HT-29 (cell line): ENCODE measurements around the gene GCSH. TPM values are rescaled to one million over a fixed set of nuclear protein-coding genes. Genes with fewer than 3 reads are reported as not detected.

Experiments
- DNase-seq: peaks from one replicate; pipeline ENCODE4 v3.0.0-alpha.2; 2015; ENCODE audit warnings: low spot score
- small RNA-seq: library from RNA; depleted of rRNA; stranded (forward); fragments of <200 nt; gene quantifications from one replicate; pipeline ENCODE3, GENCODE V24; 2014
- total RNA-seq: library from RNA; depleted of rRNA; stranded (reverse); fragments of >200 nt; shearing (Covaris generic); gene quantifications from 2 replicates; pipeline ENCODE4 v1.2.3, GENCODE V29; 2014; rRNA removed

The GCSH gene
- total RNA-seq, 1 experiment from 2014 or later: 30.8 TPM

DNA sequence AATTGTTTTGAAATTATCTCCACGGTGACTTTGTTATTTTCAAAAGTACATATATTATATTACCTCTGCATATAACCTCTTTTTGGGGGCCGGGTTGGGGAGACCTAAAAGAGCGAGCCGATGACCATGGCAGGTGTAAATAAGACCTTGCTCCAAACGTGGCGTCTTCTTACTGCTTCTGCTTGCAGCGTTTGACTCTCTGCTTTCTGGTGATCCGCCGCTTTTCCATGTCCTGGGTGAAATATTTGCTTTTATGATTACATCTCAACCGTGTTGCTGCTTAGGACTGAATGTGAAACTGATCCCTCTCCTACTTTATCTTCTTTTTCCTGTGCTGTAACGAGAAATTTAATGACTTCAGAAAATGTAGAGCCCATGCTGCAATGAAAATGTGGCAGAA, 42.4 kb downstream of the GCSH start:
- DNase-seq: no peak

DNA sequence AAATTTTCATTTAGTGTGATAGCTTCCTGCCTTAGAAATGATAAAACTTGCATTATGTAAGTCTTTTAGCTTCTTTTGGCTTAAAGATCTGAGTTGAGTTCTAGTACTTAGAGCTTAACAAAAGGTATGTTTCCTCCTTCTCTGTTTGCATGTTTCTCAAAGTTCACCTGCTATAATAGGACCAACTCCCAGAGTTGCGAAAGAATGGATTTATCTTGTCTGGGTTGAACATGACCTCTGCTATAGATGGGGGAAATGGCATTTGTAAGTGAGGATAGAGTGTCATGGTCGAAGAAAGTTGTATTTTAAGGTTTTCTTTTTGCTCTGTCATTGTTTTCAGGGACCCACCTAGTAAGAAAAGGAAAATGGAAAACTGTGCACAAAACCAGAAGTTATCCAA, 53.4 kb downstream of the GCSH start:
- DNase-seq: no peak

DNA sequence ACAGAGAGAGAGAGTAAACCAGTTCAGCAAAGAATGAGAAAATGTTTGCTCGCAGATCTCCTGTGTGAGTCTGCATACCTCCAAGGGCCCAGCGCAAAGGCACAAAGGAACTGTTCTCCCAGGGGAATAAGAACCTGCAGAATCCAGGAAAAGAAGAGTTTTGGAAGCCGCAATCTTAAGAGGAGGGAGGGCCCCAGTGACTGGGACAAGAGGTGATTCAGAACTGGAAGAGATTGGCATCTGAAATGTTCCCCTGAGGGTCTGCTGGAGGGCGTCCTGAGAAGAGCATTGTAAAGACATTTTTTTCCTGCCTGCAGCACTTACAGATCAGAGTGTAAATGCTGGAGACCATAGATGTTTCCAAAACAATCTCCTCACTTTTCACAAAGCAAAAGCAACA, 54.5 kb downstream of the GCSH start:
- no peak for DNase-seq

- DNase-seq: no peak
Observed at GRCh38 chr16:81040842-81041241, 55.4 kb downstream of the GCSH start.

- no peak for DNase-seq
Observed at GRCh38 chr16:81040131-81040530, 56.1 kb downstream of the GCSH start.

DNA sequence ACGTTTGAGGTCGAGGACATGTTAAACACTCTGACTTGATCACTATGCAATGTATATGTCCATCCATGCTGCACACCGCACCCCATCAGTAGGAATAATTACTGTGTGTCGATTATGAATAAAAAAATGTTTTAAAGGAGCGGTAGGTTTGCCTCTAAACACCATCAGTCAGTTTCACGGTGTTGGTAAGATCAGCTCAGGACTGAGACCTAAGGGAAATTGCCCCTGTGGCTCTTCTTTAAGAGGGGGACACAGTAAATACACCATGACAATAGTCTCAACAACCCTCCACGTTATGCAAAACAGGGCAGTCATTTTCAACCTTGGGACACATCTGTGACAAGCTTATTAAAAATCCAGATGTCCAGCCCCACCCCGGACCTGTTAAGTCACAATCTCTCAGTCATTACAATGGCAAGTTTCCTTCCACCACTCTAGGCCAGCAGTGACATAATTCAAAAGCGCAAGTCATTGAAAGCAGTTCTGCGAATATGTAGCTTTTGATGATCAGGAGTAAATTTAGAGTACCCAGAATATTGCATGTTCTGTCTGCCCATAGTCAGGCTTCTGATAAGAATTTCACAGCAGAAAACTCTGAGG, 59.3 kb downstream of the GCSH start:
- peak; percentile 23 for DNase-seq

DNA sequence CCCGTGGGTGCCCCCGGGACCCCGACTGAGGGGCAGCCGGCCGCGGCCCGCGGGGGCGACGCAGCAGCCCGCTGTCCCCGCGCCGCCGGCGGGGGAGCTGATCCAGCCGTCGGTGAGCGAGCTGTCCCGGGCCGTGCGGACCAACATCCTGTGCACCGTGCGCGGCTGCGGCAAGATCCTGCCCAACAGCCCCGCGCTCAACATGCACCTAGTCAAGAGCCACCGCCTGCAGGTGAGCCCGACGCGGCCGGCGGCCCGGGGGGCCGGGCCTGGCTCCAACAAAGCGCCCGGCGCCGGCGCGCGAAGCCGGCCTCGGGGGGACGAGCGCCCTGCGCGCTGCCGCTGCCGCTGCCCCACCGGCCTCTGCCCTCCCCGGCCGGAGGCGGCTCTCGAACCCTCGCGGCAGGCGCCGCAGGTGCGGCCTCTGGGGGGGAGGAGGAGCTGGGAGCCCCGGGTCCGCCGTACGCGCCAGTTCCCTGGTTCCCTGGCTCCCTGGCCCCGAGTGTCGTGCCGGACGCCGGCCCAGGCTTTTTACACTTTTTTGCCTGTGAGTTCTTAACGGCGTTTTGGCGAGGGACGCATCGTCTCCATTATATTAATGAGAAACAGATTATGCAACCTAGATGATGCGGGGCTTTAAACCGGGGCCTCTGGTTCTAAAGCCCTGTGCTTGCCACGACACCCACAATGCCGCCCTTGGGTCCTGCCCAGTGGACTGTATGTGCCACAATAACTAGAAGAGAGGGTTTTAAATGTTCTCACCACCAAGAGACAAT, 60.0 kb downstream of the GCSH start:
- peak; percentile 32 for DNase-seq

DNA sequence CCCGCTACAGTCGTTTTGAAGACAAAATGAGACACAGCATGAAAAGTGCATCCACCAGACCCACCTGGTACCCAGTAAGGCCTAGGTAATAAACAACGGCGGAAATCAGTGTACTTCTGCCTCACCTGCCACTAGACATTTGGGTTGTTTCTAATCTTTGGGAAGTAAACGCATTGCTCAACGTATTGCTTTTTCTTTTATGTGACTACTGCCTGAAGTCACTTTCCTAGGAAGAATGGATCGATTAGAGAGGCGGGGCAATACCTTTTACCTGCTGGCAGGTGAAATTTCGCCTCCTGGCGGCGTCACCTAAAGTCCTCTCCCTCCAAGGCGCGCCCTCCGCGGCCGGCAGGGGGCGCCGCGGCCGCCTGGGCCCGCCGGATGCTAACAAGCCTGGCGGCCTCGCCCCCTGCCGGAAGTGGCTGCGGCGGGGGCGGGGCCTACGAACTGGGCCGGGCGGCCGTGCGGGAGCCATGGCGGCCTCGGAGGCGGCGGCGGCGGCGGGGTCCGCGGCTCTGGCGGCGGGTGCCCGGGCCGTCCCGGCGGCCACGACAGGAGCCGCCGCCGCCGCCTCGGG, 60.7 kb downstream of the GCSH start, which contains the start of gene ATMIN:
ATMIN (plus strand) TSS at position 445 of the 577 bp plus-strand sequence; CDS start at position 474, 29 bp downstream.
- peak; percentile 96 for DNase-seq

Small RNA genes lying within 50 kb of the gene (small RNA-seq; reads per million reads assigned to genes)
- gene AC092718.3 (not detected), gene RNU6-1191P (not detected)

Other genes with a start within 250 kb of the GCSH start
- 57.7 and 87.8 TPM in 2 replicates for gene CMC2, start 89.5 kb downstream of the GCSH start, total RNA-seq
- gene CENPN, start 89.2 kb downstream of the GCSH start, total RNA-seq: 45.9 and 64.4 TPM in 2 replicates
- gene ATMIN, start 60.6 kb downstream of the GCSH start, total RNA-seq: 16.8 and 19.3 TPM in 2 replicates
- gene C16orf46, start 19.2 kb downstream of the GCSH start, total RNA-seq: 2.4 TPM in 1 of 2 replicates, not detected in the other
- 0.60 and 0.79 TPM in 2 replicates for gene BCO1, start 142.3 kb upstream of the GCSH start, total RNA-seq
- 7.4 and 20.1 TPM in 2 replicates for gene GAN, start 218.6 kb upstream of the GCSH start, total RNA-seq